AG09309 (cell line): ENCODE data around the gene HNRNPA1.
A peak's percentile ranks its signal among the peaks of the same experiment; 100 is the strongest.

ENCODE experiments used
- DNase-seq: peaks from one replicate; pipeline ENCODE4 v3.0.0-alpha.2; 2010; ENCODE audit warnings: low read depth
- H3K4me3 ChIP-seq: 2 replicates; pipeline ENCODE4 v1.5.1; 2011; ENCODE audit warnings: mild to moderate bottlenecking, low read depth, low read length, moderate library complexity; ENCODE audit not compliant: control insufficient read depth
- TF ChIP-seq, protein P1 (sequence below): IDR thresholded peaks from 2 replicates; pipeline ENCODE4 v1.5.1; 2011; ENCODE audit warnings: mild to moderate bottlenecking, low read depth, low read length, inconsistent platforms; ENCODE audit not compliant: insufficient read depth, control insufficient read depth; ENCODE audit errors: missing control alignments

The HNRNPA1 gene

DNA sequence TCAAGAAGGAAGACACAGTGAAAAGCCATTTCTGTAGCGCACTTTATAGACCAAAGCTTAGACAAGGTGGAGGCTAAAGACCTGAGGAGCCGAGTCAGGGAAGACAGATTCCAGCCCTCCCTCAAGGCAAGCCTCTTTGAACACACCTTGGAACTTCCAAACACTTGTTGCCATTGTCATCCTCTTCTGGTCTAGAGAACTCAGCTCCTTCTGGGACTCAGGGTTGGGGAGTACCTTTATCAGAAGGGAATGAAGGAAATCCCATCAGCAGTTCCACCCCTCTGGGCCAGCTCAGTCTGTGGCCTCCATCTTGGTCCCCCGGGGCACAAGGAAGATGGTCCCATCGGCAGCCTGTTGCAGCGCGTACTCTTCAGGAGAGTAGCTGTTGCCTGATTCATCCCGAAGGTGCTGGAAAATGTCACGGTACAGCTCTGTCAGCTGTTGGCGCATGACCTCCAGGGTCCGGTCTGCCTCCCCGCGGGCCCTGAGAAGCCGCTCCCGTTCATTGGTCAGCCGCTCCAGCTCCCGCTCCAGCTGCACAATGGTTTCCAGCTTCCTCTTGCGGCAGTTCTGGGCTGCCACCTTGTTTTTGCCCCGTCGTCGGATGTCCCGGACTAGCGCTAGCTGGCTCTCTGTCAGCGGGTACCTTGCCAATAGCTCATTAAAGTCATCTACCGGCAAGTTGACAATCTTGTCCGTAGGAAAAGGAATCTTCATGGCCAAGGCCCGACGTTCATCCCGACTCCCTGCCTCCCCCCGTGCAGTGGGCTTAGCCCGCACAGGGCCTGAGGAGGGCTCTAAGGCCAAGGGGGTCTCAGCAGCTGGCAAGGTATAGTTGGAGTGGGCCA lies 11.8 kb downstream of the HNRNPA1 start:
- TF ChIP-seq, protein P1, sequence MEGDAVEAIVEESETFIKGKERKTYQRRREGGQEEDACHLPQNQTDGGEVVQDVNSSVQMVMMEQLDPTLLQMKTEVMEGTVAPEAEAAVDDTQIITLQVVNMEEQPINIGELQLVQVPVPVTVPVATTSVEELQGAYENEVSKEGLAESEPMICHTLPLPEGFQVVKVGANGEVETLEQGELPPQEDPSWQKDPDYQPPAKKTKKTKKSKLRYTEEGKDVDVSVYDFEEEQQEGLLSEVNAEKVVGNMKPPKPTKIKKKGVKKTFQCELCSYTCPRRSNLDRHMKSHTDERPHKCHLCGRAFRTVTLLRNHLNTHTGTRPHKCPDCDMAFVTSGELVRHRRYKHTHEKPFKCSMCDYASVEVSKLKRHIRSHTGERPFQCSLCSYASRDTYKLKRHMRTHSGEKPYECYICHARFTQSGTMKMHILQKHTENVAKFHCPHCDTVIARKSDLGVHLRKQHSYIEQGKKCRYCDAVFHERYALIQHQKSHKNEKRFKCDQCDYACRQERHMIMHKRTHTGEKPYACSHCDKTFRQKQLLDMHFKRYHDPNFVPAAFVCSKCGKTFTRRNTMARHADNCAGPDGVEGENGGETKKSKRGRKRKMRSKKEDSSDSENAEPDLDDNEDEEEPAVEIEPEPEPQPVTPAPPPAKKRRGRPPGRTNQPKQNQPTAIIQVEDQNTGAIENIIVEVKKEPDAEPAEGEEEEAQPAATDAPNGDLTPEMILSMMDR: no peak
- no peak for DNase-seq
- no peak overlapping the region for H3K4me3 ChIP-seq

DNA sequence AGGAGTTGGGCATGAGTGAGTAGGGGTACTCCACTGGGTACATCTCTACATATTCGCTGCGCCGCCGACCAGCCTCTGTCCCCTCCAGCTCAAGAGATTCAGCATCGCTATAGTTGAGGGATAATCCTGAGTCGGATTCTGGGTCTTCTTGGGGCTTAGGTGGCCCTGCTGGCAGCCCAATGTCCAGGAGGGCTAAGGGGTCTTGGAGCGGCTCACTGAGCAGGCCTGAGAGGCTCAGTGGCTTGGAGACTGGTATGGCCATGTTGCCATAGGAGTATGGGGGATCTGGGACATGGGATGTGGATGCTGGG lies 12.4 kb downstream of the HNRNPA1 start:
- no peak for DNase-seq
- TF ChIP-seq, protein P1: no peak
- no peak overlapping the region for H3K4me3 ChIP-seq

DNA sequence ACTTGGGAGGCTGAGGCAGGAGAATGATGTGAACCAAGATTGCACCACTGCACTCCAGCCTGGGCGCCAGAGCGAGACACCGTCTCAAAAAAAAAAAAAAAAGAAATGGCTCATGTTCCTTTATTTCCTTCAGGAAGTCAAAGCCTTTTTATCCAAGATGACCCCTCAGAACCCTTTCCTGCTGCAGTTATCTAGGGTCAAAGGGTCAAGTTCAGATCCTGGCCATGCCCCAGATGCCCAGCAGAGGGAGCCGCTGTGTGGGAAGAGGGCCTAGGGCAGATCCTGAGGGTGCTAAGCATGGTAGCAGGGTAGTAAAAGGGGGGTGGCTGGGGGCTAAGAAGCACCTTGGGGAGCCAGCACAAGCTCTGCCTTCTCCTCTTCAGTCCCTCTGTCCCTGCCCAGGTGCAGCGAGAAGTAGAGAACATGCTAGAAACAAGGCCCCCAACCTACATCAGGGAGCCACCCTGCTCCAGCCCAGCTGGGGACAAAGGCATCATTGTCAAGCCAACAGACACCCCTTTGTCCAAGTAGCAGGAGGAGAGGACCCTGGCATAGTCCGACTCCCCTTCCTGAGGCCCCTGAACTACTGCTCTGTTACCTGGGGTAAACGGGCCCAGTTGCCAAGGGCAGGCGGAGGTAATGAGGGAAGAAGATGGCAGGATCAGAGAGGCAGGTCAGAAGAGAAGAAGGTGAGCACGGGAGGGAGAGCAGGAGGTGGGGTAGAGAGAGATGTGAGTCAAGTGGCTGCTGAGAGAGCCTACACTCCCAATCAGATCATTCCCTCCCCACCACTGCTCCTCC lies 13.8 kb downstream of the HNRNPA1 start:
- H3K4me3 ChIP-seq: no peak overlapping the region
- TF ChIP-seq, protein P1: peak; percentile 88
- no peak for DNase-seq

DNA sequence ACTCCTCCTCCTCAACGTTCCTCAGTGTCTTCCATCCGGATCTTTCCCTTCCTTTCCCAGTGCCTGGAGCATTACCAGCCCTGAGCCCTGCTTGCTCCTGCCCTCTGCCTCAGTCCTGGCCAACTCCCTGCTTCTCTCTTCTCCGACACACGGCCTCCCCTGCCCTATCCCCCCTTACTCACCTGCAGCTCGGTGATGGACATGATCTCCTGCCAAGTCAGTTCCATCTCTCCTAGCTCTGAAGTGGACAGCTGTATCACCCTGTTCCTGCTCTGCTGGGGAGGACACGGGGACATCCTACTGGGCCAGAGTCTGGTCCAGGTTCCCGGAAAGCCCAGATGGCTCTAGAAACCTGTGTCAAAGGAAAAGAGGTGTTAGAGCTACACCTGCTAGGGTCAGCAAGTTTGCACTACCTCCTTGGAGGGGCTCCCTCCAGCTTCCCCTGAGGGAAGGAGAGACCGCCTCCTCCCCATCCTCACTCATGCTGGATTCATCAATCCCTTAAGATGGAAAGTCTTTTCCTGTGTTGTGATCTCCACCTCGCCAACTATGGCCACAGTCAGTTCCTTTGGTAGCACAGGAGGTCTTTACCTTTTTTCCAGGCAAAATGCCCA lies 14.5 kb downstream of the HNRNPA1 start:
- no peak overlapping the region for H3K4me3 ChIP-seq
- TF ChIP-seq, protein P1: no peak
- DNase-seq: no peak

DNA sequence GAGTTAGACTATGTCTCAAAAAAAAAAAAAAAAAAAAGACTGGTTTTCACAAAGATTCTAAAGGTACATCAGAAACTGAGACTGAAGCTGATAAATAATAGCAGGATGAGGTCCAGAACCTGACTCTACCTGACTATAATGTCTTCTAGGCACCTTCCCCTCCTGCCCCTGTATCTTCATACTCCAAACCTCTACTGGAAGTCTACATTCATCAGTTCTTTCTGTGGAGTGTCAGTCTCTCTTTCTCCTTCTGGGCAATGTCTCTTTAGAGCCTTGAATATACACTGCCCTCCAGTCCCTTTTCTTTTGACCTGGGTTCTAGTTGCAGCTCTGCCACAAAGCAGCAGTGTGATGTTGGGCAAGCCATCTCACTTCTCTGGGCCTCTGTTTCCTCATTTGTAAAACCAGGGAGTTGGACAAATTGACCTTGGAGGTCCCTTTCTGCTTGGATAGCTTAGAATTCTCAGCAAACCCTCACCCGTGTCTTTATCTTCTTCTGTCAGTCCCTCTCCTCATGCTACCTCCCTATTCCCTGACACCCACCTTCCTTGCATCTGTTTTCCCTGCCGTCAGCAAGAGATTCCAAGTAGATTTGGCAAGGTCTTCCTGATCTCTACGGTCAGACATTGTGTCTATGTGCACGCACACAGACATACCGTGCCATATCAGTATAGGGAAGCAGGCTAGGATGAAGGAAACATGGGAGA lies 16.0 kb downstream of the HNRNPA1 start:
- no peak overlapping the region for H3K4me3 ChIP-seq
- no peak for DNase-seq
- TF ChIP-seq, protein P1: no peak

DNA sequence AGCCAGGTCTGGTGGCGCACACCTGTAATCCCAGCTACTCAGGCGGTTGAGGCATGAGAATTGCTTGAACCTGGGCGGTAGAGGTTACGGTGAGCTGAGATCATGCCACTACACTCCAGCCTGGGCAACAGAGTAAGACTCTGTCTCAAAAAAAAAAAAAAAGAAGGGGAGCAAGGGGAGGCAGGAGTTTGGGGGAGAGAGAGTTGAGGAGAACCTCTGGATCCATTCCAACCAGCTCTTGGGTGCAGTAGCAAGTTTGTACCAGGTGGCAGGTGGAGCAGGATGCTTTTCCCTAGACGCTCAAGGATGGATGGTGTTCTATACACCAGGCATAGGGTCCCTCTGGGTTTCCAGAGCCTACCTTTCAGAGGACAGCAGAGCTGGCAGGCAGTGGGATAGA lies 18.4 kb downstream of the HNRNPA1 start:
- TF ChIP-seq, protein P1: no peak
- no peak overlapping the region for H3K4me3 ChIP-seq
- no peak for DNase-seq
